LNCaP clone FGC (cell line): ENCODE measurements around the gene RAPH1.

ENCODE experiments used
- DNase-seq: peaks from one replicate; pipeline ENCODE4 v3.0.0-alpha.2; 2011; ENCODE audit warnings: low read depth
- H3K4me3 ChIP-seq: 2 replicates; pipeline ENCODE4 v1.5.1; 2011; ENCODE audit warnings: mild to moderate bottlenecking, low read depth, low read length, control low read depth
- TF ChIP-seq, protein P1 (sequence below): IDR thresholded peaks from 2 replicates; pipeline ENCODE4 v1.5.1; 2012; ENCODE audit warnings: mild to moderate bottlenecking; ENCODE audit not compliant: control insufficient read depth, insufficient read depth; ENCODE audit errors: extremely low read depth

The RAPH1 gene

DNA sequence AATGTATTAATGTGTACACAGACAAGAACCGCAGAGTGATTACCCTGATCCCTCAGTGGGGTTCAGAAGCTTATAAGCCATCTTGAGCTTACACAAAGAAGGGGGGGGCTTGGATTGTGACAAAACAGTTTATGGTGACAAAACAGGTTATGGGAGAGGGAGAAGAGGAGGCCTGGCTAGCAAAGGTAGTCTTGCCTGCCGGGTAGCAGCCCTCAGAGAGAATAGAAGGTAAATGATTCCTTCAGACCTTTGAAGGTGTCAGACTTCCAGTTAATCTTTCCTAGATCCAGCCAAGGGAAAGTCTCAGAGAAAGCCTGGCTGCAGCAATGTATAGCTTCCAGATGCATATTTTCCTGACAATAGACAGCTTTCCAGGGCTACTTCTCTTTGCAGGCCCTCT, 44.6 kb upstream of the RAPH1 start:
- TF ChIP-seq, protein P1, sequence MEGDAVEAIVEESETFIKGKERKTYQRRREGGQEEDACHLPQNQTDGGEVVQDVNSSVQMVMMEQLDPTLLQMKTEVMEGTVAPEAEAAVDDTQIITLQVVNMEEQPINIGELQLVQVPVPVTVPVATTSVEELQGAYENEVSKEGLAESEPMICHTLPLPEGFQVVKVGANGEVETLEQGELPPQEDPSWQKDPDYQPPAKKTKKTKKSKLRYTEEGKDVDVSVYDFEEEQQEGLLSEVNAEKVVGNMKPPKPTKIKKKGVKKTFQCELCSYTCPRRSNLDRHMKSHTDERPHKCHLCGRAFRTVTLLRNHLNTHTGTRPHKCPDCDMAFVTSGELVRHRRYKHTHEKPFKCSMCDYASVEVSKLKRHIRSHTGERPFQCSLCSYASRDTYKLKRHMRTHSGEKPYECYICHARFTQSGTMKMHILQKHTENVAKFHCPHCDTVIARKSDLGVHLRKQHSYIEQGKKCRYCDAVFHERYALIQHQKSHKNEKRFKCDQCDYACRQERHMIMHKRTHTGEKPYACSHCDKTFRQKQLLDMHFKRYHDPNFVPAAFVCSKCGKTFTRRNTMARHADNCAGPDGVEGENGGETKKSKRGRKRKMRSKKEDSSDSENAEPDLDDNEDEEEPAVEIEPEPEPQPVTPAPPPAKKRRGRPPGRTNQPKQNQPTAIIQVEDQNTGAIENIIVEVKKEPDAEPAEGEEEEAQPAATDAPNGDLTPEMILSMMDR, result no peak
- H3K4me3 ChIP-seq, result no peak overlapping the region
- no peak for DNase-seq

- H3K4me3 ChIP-seq, result no peak overlapping the region
- TF ChIP-seq, protein P1, result no peak
- peak; percentile 97 for DNase-seq
These were observed 43.9 kb upstream of the RAPH1 start for GRCh38 chr2:203578759-203579643.

GRCh38 chr2:203574824-203575223, 39.7 kb upstream of the RAPH1 start:
- TF ChIP-seq, protein P1, result no peak
- no peak for DNase-seq
- H3K4me3 ChIP-seq, result no peak overlapping the region

GRCh38 chr2:203572316-203572715, 37.2 kb upstream of the RAPH1 start:
- TF ChIP-seq, protein P1, result no peak
- DNase-seq, result no peak
- no peak overlapping the region for H3K4me3 ChIP-seq

DNA sequence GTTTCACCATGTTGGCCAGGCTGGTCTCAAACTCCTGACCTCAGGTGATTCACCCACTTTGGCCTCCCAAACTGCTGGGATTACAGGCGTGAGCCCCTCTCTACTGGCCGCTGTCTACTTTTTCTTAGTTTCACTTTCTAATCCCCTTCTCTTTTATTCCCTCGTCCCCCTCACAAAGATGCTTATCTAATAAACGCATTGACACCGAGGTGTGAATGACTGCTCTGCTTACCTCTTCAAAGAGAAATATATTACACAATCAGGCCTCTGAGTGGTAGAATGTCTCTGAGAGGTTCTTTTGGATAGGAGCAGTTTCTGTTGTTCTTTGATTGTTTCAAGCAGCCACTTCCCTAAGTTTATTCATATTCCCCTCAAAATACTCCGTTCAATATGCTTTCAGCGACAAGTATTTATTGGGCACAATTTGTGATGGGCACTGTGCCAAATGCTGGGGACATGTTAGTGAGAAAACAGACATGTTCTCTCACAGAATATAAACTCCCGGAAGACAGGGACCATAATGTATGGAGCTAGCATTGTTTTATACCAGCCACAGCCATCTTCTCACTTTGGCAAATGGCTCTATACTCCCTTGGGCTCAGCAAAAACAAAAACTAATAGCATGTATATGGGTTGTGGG, 34.7 kb upstream of the RAPH1 start:
- no peak for DNase-seq
- H3K4me3 ChIP-seq, result no peak overlapping the region
- TF ChIP-seq, protein P1, result no peak

DNA sequence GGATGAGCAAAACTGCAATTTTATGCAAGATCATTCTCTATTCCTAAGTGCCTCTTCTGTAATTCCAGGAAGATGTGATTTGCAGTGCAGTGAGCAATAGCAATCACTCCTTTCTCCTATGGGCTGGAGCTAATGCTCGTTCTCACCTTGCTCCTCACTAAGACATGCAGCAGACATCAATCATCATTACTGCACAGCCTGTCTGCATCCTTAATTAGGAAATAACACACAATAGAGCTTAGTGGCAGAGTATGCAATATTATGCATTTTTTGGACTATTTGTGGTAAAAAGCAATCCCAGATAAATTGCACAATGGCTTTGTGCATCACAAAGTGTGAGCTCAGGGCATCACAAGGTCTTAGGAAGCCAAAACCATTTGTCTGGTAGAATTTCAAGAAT, 32.6 kb upstream of the RAPH1 start:
- TF ChIP-seq, protein P1, result no peak
- H3K4me3 ChIP-seq, result no peak overlapping the region
- no peak for DNase-seq
